ENCODE measurements around the gene HECTD2.
"Not testable (repeated sequence)": the region's sequence is repeated elsewhere in the genome, so short reads cannot be mapped to it uniquely, and the experiment has no call there.

HECTD2 gene

GRCh38 chr10:91536111-91536510 is 126.0 kb downstream of the HECTD2 start:
- DNase-seq (ENCODE audit: low read depth in 3 of 3, low spot score in 1 of 3) = no peak

- DNase-seq (ENCODE audit: low read depth in 3 of 3, low spot score in 1 of 3) = no peak
Measured at GRCh38 chr10:91536733-91537132, 126.6 kb downstream of the HECTD2 start.

- DNase-seq (ENCODE audit: low read depth in 3 of 3, low spot score in 1 of 3) = no peak
Measured at GRCh38 chr10:91537614-91538383, 127.7 kb downstream of the HECTD2 start.

- no peak for DNase-seq (ENCODE audit: low read depth in 3 of 3, low spot score in 1 of 3)
Measured at GRCh38 chr10:91539930-91540329, 129.8 kb downstream of the HECTD2 start.

GRCh38 chr10:91540733-91541132 is 130.6 kb downstream of the HECTD2 start:
- no peak for DNase-seq (ENCODE audit: low read depth in 3 of 3, low spot score in 1 of 3)

- no peak for DNase-seq (ENCODE audit: low read depth in 3 of 3, low spot score in 1 of 3)
Measured at GRCh38 chr10:91541481-91541880, 131.3 kb downstream of the HECTD2 start.

GRCh38 chr10:91545384-91545783 is 135.2 kb downstream of the HECTD2 start:
- no peak for DNase-seq (ENCODE audit: low read depth in 3 of 3, low spot score in 1 of 3)

GRCh38 chr10:91545838-91546237 is 135.7 kb downstream of the HECTD2 start:
- DNase-seq (ENCODE audit: low read depth in 3 of 3, low spot score in 1 of 3) = no peak

GRCh38 chr10:91549262-91549661 is 139.1 kb downstream of the HECTD2 start:
- DNase-seq (ENCODE audit: low read depth in 3 of 3, low spot score in 1 of 3) = no peak

GRCh38 chr10:91550021-91550420 is 139.9 kb downstream of the HECTD2 start:
- DNase-seq (ENCODE audit: low read depth in 3 of 3, low spot score in 1 of 3) = no peak

GRCh38 chr10:91551856-91552255 is 141.7 kb downstream of the HECTD2 start:
- no peak for DNase-seq (ENCODE audit: low read depth in 3 of 3, low spot score in 1 of 3)

- DNase-seq (ENCODE audit: low read depth in 3 of 3, low spot score in 1 of 3) = no peak
Measured at GRCh38 chr10:91552274-91553095, 142.3 kb downstream of the HECTD2 start.

GRCh38 chr10:91555455-91555854 is 145.3 kb downstream of the HECTD2 start:
- no peak for DNase-seq (ENCODE audit: low read depth in 3 of 3, low spot score in 1 of 3)

GRCh38 chr10:91556691-91557566 is 146.8 kb downstream of the HECTD2 start:
- DNase-seq (ENCODE audit: low read depth in 3 of 3, low spot score in 1 of 3) = no peak

- DNase-seq (ENCODE audit: low read depth in 3 of 3, low spot score in 1 of 3) = no peak
Measured at GRCh38 chr10:91557651-91558111, 147.5 kb downstream of the HECTD2 start.

GRCh38 chr10:91558473-91558872 is 148.3 kb downstream of the HECTD2 start:
- DNase-seq (ENCODE audit: low read depth in 3 of 3, low spot score in 1 of 3) = no peak

GRCh38 chr10:91559169-91559568 is 149.0 kb downstream of the HECTD2 start:
- DNase-seq (ENCODE audit: low read depth in 3 of 3, low spot score in 1 of 3) = no peak

- DNase-seq (ENCODE audit: low read depth in 3 of 3, low spot score in 1 of 3) = no peak
Measured at GRCh38 chr10:91559750-91560149, 149.6 kb downstream of the HECTD2 start.

GRCh38 chr10:91560827-91561226 is 150.7 kb downstream of the HECTD2 start:
- not testable (repeated sequence) for DNase-seq (ENCODE audit: low read depth in 3 of 3, low spot score in 1 of 3)

GRCh38 chr10:91562839-91563581 is 152.9 kb downstream of the HECTD2 start:
- DNase-seq (ENCODE audit: low read depth in 3 of 3, low spot score in 1 of 3) = no peak

GRCh38 chr10:91564026-91564425 is 153.9 kb downstream of the HECTD2 start:
- no peak for DNase-seq (ENCODE audit: low read depth in 3 of 3, low spot score in 1 of 3)

Data from stimulated activated CD4-positive, alpha-beta T cell treated with anti-CD3 and anti-CD28 coated beads, TNF-alpha, amount 100 ng/mL, for 1 hour (primary cell).